HG03175 (cell line): ENCODE measurements around the gene PREX1.

Experiments used
- ATAC-seq: cut with Tn5 transposase; IDR thresholded peaks from one replicate; pipeline ENCODE4 v1.9.1; 2021; ENCODE audit warnings: mild to moderate bottlenecking, moderate library complexity; ENCODE audit not compliant: unreplicated experiment

Gene PREX1

GRCh38 chr20:48642105-48642880, 185.5 kb downstream of the PREX1 start:
- no peak for ATAC-seq

- ATAC-seq, result no peak
Measured at GRCh38 chr20:48640871-48641270, 186.9 kb downstream of the PREX1 start.

GRCh38 chr20:48639899-48640298, 187.9 kb downstream of the PREX1 start:
- ATAC-seq, result no peak

- ATAC-seq, result no peak
Measured at GRCh38 chr20:48638546-48638945, 189.3 kb downstream of the PREX1 start.

GRCh38 chr20:48637461-48637860, 190.3 kb downstream of the PREX1 start:
- no peak for ATAC-seq

GRCh38 chr20:48636301-48636700, 191.5 kb downstream of the PREX1 start:
- no peak for ATAC-seq

- ATAC-seq, result no peak
Measured at GRCh38 chr20:48635791-48636267, 192.0 kb downstream of the PREX1 start.

- ATAC-seq, result no peak
Measured at GRCh38 chr20:48635361-48635760, 192.4 kb downstream of the PREX1 start.

GRCh38 chr20:48634641-48635040, 193.2 kb downstream of the PREX1 start:
- no peak for ATAC-seq

- no peak for ATAC-seq
Measured at GRCh38 chr20:48633620-48634257, 194.1 kb downstream of the PREX1 start.

- ATAC-seq, result no peak
Measured at GRCh38 chr20:48632825-48633619, 194.8 kb downstream of the PREX1 start.

GRCh38 chr20:48632017-48632824, 195.6 kb downstream of the PREX1 start:
- no peak for ATAC-seq

- ATAC-seq, result no peak
Measured at GRCh38 chr20:48631114-48632016, 196.4 kb downstream of the PREX1 start.

- no peak for ATAC-seq
Measured at GRCh38 chr20:48630342-48631075, 197.3 kb downstream of the PREX1 start.

GRCh38 chr20:48629960-48630315, 197.9 kb downstream of the PREX1 start:
- no peak for ATAC-seq

- ATAC-seq, result no peak
Measured at GRCh38 chr20:48629069-48629959, 198.5 kb downstream of the PREX1 start.

- ATAC-seq, result no peak
Measured at GRCh38 chr20:48627737-48628128, 200.1 kb downstream of the PREX1 start.
